HG02798 (cell line): ENCODE measurements around the gene HPS4.
"Not testable (repeated sequence)": the region's sequence is repeated elsewhere in the genome, so short reads cannot be mapped to it uniquely, and the experiment has no call there.

Experiments used
- ATAC-seq: cut with Tn5 transposase; IDR thresholded peaks from one replicate; pipeline ENCODE4 v1.9.1; 2021; ENCODE audit warnings: mild to moderate bottlenecking; ENCODE audit not compliant: unreplicated experiment, poor library complexity

The HPS4 gene

DNA sequence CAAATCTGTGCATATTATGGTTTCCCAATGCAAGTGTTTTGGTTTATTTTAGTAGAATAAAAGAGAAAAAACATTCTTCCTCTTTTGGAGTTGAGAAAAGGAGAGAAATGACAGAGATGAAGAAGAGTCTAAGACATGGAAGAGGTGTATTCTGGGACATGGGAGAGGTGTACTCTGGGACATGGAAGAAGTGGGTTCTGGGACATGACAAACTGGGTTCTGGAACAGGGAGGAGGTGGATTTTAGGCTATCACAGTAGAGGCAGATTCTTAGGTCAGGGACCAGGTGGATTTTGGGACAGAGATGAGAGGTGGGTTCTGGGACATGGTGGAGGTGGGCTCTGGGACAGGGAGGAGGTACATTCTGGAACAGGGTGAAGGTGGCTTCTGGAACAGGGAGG, 56.7 kb downstream of the HPS4 start:
- no peak for ATAC-seq

DNA sequence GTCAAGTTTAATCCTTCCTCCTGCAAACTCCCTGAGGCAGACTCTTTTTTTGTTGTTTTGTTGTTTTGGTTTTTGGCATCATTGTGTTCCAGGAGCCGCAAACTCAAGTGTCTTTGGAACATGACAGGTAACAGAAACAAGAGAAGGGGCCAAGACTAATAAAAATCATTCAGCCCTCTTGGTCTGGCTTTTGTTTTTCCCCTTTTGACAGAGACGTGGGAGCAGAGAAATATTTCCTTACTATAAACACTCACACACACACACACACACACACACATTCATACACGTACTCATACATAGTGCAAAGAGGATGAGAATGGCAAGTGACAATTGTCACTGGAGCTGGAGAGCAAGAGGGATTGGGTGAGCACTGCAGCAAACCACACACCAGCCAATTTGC, 65.0 kb downstream of the HPS4 start:
- ATAC-seq = no peak

DNA sequence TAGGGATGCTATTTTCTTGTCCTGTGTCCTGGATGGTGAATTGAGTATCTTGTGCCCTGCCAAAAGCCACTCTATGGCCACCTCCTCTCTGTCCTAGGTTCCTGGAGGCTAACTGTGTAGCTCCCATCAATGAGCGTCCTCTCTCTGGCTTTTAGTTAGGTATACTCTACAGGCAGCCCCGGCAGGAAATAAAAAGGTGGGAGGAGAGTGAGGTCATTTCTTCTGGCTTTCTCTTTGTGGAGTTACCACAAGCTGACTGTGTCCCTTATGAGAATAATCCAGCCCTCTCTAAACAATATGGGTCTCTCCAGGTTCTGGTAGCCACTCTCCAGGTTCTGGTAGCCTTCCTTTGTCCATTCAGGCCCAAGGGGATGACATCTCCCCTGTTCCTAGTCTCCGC, 66.2 kb downstream of the HPS4 start:
- ATAC-seq = no peak

DNA sequence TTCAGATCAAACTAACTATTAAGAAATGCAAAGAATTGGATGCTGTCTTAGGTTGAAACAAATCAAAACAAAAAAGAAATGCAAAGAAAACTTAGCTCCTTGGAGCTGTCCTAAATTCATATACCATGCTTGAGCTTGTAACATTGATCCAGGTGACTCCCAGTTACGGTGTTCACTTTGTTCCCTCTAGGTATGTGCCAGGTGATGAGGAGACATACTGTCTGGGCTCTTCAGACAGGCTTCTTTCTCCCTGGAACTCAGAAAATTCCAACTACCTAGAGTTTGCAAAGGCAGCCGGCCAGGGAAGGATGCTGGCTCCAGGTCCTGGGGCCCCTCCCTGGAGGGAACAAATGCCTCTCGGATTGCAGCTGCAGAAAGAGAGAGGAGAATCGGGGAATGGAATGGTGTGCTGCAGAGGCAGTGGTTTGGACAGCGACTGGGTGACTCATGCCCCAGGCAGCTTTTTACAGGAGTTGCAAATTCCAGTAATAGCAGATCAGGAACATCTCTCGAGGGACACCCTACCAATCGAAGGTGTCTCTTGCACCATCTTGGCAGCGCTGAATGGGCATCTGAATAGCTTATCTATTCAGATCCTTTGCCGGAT, 66.8 kb downstream of the HPS4 start:
- ATAC-seq = no peak

DNA sequence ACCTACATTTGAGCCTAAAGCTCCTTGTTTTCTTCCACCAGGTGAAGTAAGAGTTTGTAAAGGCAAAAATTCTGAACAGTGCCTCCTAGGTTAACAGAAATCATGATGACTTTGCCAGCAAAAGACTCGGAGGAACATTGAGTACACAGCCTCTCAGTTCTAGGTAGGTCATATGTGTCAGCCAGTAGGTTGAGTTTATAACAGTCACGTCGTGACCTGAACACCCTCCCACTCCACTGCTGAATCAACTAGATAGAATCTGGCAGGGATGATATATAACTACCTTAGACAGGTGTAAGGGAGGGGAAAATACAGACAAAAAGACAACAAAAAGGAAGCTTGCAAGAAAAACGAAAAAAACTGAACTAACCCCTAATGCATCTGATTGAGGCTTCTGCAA, 67.3 kb downstream of the HPS4 start:
- ATAC-seq = no peak

DNA sequence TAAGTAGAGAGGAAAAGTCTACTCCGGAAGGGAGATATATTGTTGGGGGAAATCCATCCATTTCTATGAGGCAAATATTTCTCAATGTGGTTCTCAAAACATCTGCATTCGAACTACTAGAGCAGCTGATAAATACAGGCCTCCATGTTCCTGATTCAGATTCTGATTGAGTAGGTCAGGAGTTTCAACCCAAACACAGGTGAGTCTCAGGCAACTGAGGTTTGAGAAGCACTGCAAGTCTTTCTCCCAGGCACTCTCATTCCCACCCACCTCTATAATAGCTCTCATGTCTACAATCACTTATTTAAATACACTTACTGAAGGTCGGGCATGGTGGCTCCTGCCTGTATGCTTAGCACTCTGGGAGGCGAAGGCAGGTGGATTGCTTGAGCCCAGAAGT, 69.2 kb downstream of the HPS4 start:
- no peak for ATAC-seq

DNA sequence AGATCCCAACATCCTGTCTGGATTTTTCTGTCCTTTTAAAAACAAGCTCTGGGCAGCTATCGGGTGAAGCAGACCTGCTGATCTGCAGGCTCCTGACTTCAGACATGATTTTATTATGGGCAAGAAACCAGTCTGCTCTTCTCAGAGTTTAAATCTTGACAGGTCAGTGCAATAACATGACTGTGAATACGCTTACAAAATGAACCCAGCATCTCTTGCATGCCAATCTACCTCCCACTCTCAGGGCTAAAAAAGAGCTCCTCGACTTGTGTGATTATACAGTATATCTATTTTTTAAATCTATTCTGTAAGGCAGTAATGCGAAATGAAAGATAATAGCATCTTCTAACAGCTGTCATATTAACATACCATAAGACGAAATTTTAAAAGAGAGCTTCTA, 73.2 kb downstream of the HPS4 start:
- no peak for ATAC-seq

DNA sequence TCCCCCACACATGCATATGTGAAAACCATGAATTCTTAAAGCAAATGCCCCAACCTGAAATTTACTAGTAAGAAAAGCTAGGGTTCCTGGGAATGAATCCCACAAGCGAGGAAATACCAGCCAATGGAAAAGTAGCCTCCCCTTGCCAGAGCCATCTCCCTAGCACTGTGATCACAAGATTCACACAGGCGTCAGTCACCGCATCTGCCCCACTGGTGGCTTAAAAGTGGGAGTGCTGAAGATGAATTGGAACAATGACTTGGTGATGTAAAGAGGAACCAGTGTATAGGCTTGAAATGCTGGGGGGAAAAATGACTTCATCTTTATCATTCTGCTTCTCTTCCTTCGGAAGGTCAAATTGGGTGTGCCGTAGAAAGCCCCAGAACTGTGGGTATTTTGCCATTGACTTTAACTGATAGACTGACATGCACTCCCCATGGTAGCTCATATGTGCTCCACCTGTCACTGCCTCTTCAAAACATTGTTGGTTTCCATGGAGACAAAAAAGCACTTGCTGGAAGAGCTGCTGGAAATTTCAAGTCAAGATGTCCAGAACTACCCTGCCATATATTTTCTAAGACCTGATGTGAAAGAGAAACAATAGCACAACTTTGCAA, 73.8 kb downstream of the HPS4 start:
- ATAC-seq = no peak

DNA sequence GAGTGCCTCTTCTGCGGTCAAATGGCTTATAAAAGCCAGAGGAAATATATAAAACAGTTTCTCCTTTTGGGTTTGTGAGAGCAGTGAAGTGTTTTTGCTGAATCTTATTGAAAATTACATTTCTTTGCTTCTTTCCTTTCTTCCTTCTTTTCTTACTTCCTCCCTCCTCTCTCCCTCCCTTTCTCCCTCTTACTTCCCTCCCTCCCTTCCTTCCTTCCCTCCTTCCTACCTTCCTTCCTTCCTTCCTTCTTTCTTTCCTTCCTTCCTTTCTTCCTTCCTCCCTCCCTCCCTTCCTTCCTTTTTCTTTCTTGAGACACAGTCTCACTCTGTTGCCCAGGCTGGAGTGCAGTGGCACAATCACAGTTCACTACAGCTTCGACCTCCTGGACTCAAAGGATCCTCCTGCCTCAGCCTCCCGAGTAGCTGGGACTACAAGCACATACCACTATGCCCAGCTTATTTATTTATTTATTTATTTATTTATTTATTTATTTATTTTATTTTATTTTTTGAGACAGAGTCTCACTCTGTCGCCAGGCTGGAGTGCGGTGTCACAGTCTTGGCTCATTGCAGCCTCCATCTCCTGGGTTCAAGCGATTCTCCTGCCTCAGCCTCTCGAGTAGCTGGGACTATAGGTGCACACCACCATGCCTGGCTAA, 74.9 kb downstream of the HPS4 start:
- ATAC-seq = not testable (repeated sequence)

DNA sequence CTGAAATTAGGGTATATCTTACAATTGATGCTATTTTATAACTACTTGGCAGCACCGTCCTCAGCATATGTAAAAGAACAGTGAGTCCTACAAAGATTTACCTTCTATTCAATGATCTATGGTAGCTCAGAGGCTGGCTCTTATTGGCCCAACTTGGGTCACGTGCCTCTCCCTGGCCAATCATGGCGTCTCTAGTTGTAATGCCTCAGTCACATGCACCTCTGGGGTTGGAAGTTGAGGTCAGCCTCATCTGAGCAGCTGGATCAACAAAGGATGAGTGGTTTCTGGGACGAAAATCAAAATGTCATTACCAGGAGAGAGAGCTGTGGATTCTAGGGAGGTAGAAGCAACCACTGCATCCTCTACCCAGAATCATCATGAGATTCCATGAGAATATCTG, 77.5 kb downstream of the HPS4 start:
- ATAC-seq = no peak

DNA sequence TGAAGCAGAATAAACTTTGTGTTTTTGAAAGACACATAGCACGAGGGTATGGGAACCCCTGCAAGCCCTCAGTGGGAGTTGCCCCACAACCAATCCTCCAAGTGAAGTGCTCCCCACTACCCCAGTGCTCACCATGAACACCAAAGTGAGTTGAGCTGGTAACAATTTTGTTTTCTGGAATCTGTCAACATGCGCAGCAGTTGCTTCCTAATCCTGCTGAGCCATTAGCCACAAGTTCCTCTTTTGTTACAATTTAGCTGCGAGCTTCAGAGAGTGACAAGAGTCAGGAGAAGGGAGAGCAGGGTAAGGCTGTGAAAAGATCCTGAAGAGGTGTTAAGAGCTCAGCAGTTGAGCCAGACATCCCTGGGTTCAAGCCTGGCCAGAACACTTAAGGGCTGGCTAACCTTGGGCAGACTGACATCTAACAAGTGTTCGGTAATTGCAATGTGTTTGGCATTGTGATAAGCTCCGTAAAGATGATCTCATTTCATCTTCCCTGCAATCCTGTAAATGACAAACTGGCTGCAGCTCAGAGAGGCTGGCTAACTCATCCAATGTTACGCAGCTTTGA, 78.6 kb downstream of the HPS4 start:
- ATAC-seq = no peak

DNA sequence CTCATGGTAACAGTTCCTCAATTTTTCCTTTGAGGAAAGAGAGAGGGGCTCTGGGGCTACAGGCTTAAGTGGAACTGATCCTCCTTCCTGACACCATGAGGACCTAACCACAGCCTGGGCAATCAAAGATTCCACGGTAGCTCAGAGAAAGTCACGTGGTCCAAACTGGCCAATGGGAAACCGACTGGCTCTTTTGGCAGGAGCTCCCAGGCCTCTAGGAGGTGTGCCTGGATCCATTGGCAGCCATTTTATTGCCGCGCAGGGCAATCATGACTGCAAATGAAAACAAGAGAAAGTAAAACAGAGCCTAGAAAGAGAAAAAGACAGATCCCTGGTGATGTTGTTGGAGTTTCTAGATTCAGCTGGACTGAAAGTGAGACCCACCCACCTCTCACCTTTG, 81.9 kb downstream of the HPS4 start:
- ATAC-seq = no peak
